SJSA1 (cell line): ENCODE data around the gene FRRS1. TPM values are rescaled to one million over a fixed set of nuclear protein-coding genes. Genes with fewer than 3 reads are reported as not detected.

Experiments used
- total RNA-seq: library from RNA; depleted of rRNA; stranded (reverse); fragments of >200 nt; shearing (Covaris generic); gene quantifications from 2 replicates; pipeline ENCODE4 v1.2.3, GENCODE V29; 2014; rRNA removed

The FRRS1 gene
- total RNA-seq, 1 experiment from 2014 or later, result 11.4 TPM

Other genes starting within 250 kb of the FRRS1 start
- 3.1 and 9.9 TPM in 2 replicates for gene PALMD, start 120.5 kb downstream of the FRRS1 start, total RNA-seq
- 4.4 and 7.9 TPM in 2 replicates for gene AGL, start 83.7 kb upstream of the FRRS1 start, total RNA-seq
- 27.2 and 31.2 TPM in 2 replicates for gene SLC35A3, start 203.4 kb upstream of the FRRS1 start, total RNA-seq